ENCODE data around the gene OR2AK2. TPM values are rescaled to one million over a fixed set of nuclear protein-coding genes. Genes with fewer than 3 reads are reported as not detected.

OR2AK2 gene
- total RNA-seq, 1 donor from 2014 or later, result not detected

GRCh38 chr1:247953408-247953807 is 11.6 kb upstream of the OR2AK2 start:
- no peak overlapping the region for H3K27ac Mint-ChIP-seq
- H3K27me3 Mint-ChIP-seq, result no peaks in the 10 kb centered on the region
- H3K9me3 Mint-ChIP-seq, result peaks cover 9% of the 10 kb centered on the region
- no peaks in the 10 kb centered on the region for H3K4me1 Mint-ChIP-seq (ENCODE audit: unreplicated experiment)
- no peak for TF ChIP-seq CTCF (conservative IDR thresholded peaks at IDR 0.05)
- DNase-seq (ENCODE audit: extremely low spot score, unreplicated experiment), result no peak
- no peaks in the 10 kb centered on the region for H3K36me3 Mint-ChIP-seq
- no peak overlapping the region for H3K4me3 Mint-ChIP-seq

GRCh38 chr1:247961791-247962190 is 3.2 kb upstream of the OR2AK2 start:
- H3K27ac Mint-ChIP-seq, result no peak overlapping the region

GRCh38 chr1:247962911-247963588 is 2.0 kb upstream of the OR2AK2 start:
- TF ChIP-seq CTCF (conservative IDR thresholded peaks at IDR 0.05), result no peak
- no peak overlapping the region for H3K27ac Mint-ChIP-seq
- no peaks in the 10 kb centered on the region for H3K36me3 Mint-ChIP-seq
- peaks cover 6% of the 10 kb centered on the region for H3K9me3 Mint-ChIP-seq
- H3K27me3 Mint-ChIP-seq, result no peaks in the 10 kb centered on the region
- no peaks in the 10 kb centered on the region for H3K4me1 Mint-ChIP-seq (ENCODE audit: unreplicated experiment)
- no peak for DNase-seq (ENCODE audit: extremely low spot score, unreplicated experiment)
- no peak overlapping the region for H3K4me3 Mint-ChIP-seq

More at GRCh38 chr1:247961791-247962190, 3.2 kb upstream of the OR2AK2 start:
- Mint-ChIP-seq H3K36me3 (no peaks in the 10 kb centered on the region), H3K4me1 (ENCODE audit: unreplicated experiment) (no peaks in the 10 kb centered on the region), H3K27me3 (no peaks in the 10 kb centered on the region), H3K9me3 (peaks cover 11% of the 10 kb centered on the region), H3K4me3 (no peak overlapping the region)
- DNase-seq (ENCODE audit: extremely low spot score, unreplicated experiment), result no peak
- TF ChIP-seq CTCF (conservative IDR thresholded peaks at IDR 0.05), result no peak

GRCh38 chr1:247966532-247967204 is 1.6 kb downstream of the OR2AK2 start:
- H3K27ac Mint-ChIP-seq, result no peak overlapping the region
- TF ChIP-seq CTCF (conservative IDR thresholded peaks at IDR 0.05), result no peak
- H3K27me3 Mint-ChIP-seq, result no peaks in the 10 kb centered on the region
- no peaks in the 10 kb centered on the region for H3K4me1 Mint-ChIP-seq (ENCODE audit: unreplicated experiment)
- H3K36me3 Mint-ChIP-seq, result no peaks in the 10 kb centered on the region
- no peak for DNase-seq (ENCODE audit: extremely low spot score, unreplicated experiment)
- no peak overlapping the region for H3K4me3 Mint-ChIP-seq
- H3K9me3 Mint-ChIP-seq, result peaks cover 6% of the 10 kb centered on the region

GRCh38 chr1:247992986-247993385 is 28.0 kb downstream of the OR2AK2 start:
- Mint-ChIP-seq H3K4me1 (ENCODE audit: unreplicated experiment) (no peaks in the 10 kb centered on the region), H3K9me3 (peaks cover 13% of the 10 kb centered on the region), H3K27me3 (no peaks in the 10 kb centered on the region), H3K4me3 (no peak overlapping the region), H3K27ac (no peak overlapping the region), H3K36me3 (no peaks in the 10 kb centered on the region)
- no peak for DNase-seq (ENCODE audit: extremely low spot score, unreplicated experiment)
- TF ChIP-seq CTCF (conservative IDR thresholded peaks at IDR 0.05), result no peak
